HepG2 (cell line): Measurements from ENCODE around the gene CPS1. TPM values are rescaled to one million over a fixed set of nuclear protein-coding genes. Genes with fewer than 3 reads are reported as not detected.
A peak's percentile ranks its signal among the peaks of the same experiment; 100 is the strongest.

Source experiments
- BRF2 ChIP-seq: sonication (generic); formaldehyde crosslinking; IDR thresholded peaks from 2 replicates; pipeline ENCODE4 v1.8.1; 2022; ENCODE audit warnings: mild to moderate bottlenecking, missing genetic modification reagents
- EP300 ChIP-seq, 3 experiments: sonication (generic) in 1 of 3; formaldehyde crosslinking in 1 of 3; IDR thresholded peaks; 2 replicates each; pipeline versions ENCODE4 v1.5.1 to v1.6.1; 2011 to 2020; ENCODE audit warnings: low read depth in 2 of 3, low read length in 2 of 3, borderline replicate concordance in 1 of 3, improper control_type of control experiment in 1 of 3, mild to moderate bottlenecking in 1 of 3, missing genetic modification reagents in 1 of 3, moderate library complexity in 1 of 3
- FOXJ3 ChIP-seq: sonication (generic); formaldehyde crosslinking; IDR thresholded peaks from 2 replicates; pipeline ENCODE4 v1.4.0; 2020; ENCODE audit warnings: missing genetic modification reagents, mild to moderate bottlenecking, borderline replicate concordance
- FOXP4 ChIP-seq: sonication (generic); formaldehyde crosslinking; IDR thresholded peaks from 2 replicates; pipeline ENCODE4 v1.4.0; 2020; ENCODE audit warnings: missing genetic modification reagents
- GATAD2A ChIP-seq: IDR thresholded peaks from 2 replicates; pipeline ENCODE4 v1.6.1; 2016
- HNF1B ChIP-seq: sonication (generic); formaldehyde crosslinking; IDR thresholded peaks from 2 replicates; pipeline ENCODE4 v1.5.1; 2020; ENCODE audit warnings: mild to moderate bottlenecking, moderate library complexity, missing genetic modification reagents
- HNF4A ChIP-seq: sonication (generic); formaldehyde crosslinking; IDR thresholded peaks from 2 replicates; pipeline ENCODE4 v1.4.0; 2020; ENCODE audit warnings: missing genetic modification reagents
- JUND ChIP-seq: sonication (generic); formaldehyde crosslinking; IDR thresholded peaks from 2 replicates; pipeline ENCODE4 v1.8.0; 2022; ENCODE audit warnings: mild to moderate bottlenecking, missing genetic modification reagents
- PATZ1 ChIP-seq: sonication (generic); formaldehyde crosslinking; IDR thresholded peaks from 2 replicates; pipeline ENCODE4 v1.4.0; 2020; ENCODE audit warnings: missing genetic modification reagents
- SP2 ChIP-seq: sonication (generic); formaldehyde crosslinking; IDR thresholded peaks from 2 replicates; pipeline ENCODE4 v1.5.1; 2020; ENCODE audit warnings: mild to moderate bottlenecking, missing genetic modification reagents
- STAG1 ChIP-seq: sonication (generic); formaldehyde crosslinking; IDR thresholded peaks from 2 replicates; pipeline ENCODE4 v1.4.0; 2020; ENCODE audit warnings: missing genetic modification reagents
- TCF7 ChIP-seq: sonication (generic); IDR thresholded peaks from 2 replicates; pipeline ENCODE4 v1.6.1; 2016; ENCODE audit warnings: antibody characterized with exemption, low read depth
- THRA ChIP-seq: sonication (generic); formaldehyde crosslinking; IDR thresholded peaks from 2 replicates; pipeline ENCODE4 v1.4.0; 2020; ENCODE audit warnings: missing genetic modification reagents, borderline replicate concordance
- YEATS2 ChIP-seq: sonication (generic); formaldehyde crosslinking; IDR thresholded peaks from 2 replicates; pipeline ENCODE4 v1.4.0; 2020; ENCODE audit warnings: missing genetic modification reagents, borderline replicate concordance
- ZNF30 ChIP-seq: sonication (generic); formaldehyde crosslinking; IDR thresholded peaks from 2 replicates; pipeline ENCODE4 v1.5.0; 2020; ENCODE audit warnings: mild to moderate bottlenecking, missing genetic modification reagents
- ZNF317 ChIP-seq: sonication (generic); formaldehyde crosslinking; IDR thresholded peaks from 2 replicates; pipeline ENCODE4 v1.5.0; 2020; ENCODE audit warnings: mild to moderate bottlenecking, missing genetic modification reagents
- ZNF556 ChIP-seq: sonication (generic); formaldehyde crosslinking; IDR thresholded peaks from 2 replicates; pipeline ENCODE4 v1.4.0; 2020; ENCODE audit warnings: mild to moderate bottlenecking, missing genetic modification reagents, borderline replicate concordance
- ZNF589 ChIP-seq: sonication (generic); formaldehyde crosslinking; conservative IDR thresholded peaks from 2 replicates; pipeline ENCODE4 v1.8.0; 2022; ENCODE audit warnings: mild to moderate bottlenecking, moderate library complexity, missing genetic modification reagents
- ZNF709 ChIP-seq: sonication (generic); formaldehyde crosslinking; IDR thresholded peaks from 2 replicates; pipeline ENCODE4 v1.5.0; 2020; ENCODE audit warnings: mild to moderate bottlenecking, missing genetic modification reagents
- ZNF749 ChIP-seq: sonication (generic); formaldehyde crosslinking; IDR thresholded peaks from 2 replicates; pipeline ENCODE4 v1.8.0; 2022; ENCODE audit warnings: mild to moderate bottlenecking, missing genetic modification reagents, moderate library complexity, borderline replicate concordance
- ZNF816 ChIP-seq: sonication (generic); formaldehyde crosslinking; IDR thresholded peaks from 2 replicates; pipeline ENCODE4 v1.8.0; 2022; ENCODE audit warnings: missing genetic modification reagents, mild to moderate bottlenecking, borderline replicate concordance
- polyA plus RNA-seq, 8 experiments: library from polyadenylated mRNA; depleted of rRNA in 3 of 8; stranded (reverse) in 7 of 8; unstranded in 1 of 8; fragments of >200 nt; fragmentation: Illumina TruSeq in 4 of 8; extraction: Trizol in 4 of 8; gene quantifications; 2 replicates each; pipeline versions ENCODE4 v1.2.1 to v1.2.3, GENCODE V29; 2011 to 2016; ENCODE audit warnings: low read depth in 4 of 8, missing spikeins in 1 of 8, mixed read lengths in 1 of 8; ENCODE audit not compliant: insufficient read depth in 1 of 8
- total RNA-seq, 5 experiments: library from RNA; depleted of rRNA; stranded (reverse); fragments of >200 nt; fragmentation: Illumina TruSeq; extraction: Trizol; gene quantifications; 2 replicates each; pipeline ENCODE4 v1.2.3, GENCODE V29; 2016; ENCODE audit warnings: low read depth in 1 of 5

Gene CPS1
- total and polyA plus RNA-seq, 2 of the 13 experiments (the other 11 are each of a cell fraction or from before 2014, with no cell fraction given), result 24.4 to 51.7 TPM

- TF ChIP-seq STAG1 (CRISPR knock-in tag) (peak; percentile 15; the same call in 1 of the 2 replicates), HNF4A (CRISPR knock-in tag) (peak; percentile 92), EP300 (IDR thresholded peaks at IDR 0.05; ENCODE audit: low read depth in 2 of 2, low read length in 2 of 2) (peak; percentile 80 to 99; a peak in 3 of 4 replicates), EP300 (CRISPR knock-in tag; IDR thresholded peaks at IDR 0.05; ENCODE audit: borderline replicate concordance) (peak; percentile 91; the same call in 1 of the 2 replicates), ZNF556 (CRISPR knock-in tag) (peak; percentile 86; the same call in 1 of the 2 replicates), ZNF816 (CRISPR knock-in tag) (peak; percentile 63; the same call in 1 of the 2 replicates), FOXP4 (CRISPR knock-in tag) (peak; percentile 99), BRF2 (CRISPR knock-in tag) (0 out of 2 replicates have a peak, but pooled peaks have one; percentile 63), GATAD2A (CRISPR knock-in tag) (peak; percentile 100), SP2 (CRISPR knock-in tag) (no peak), ZNF749 (peak; percentile 50; the same call in 1 of the 2 replicates), ZNF30 (CRISPR knock-in tag) (no peak), ZNF589 (no peak), ZNF709 (CRISPR knock-in tag) (no peak), FOXJ3 (CRISPR knock-in tag) (peak; percentile 99; the same call in 1 of the 2 replicates), PATZ1 (CRISPR knock-in tag) (peak; percentile 70; the same call in 1 of the 2 replicates), ZNF317 (0 out of 2 replicates have a peak, but pooled peaks have one; percentile 36), YEATS2 (CRISPR knock-in tag) (peak; percentile 56; the same call in 1 of the 2 replicates), JUND (CRISPR knock-in tag) (peak; percentile 42), THRA (CRISPR knock-in tag) (peak; percentile 92), HNF1B (CRISPR knock-in tag) (peak; percentile 62), TCF7 (peak; percentile 98)
Measured at GRCh38 chr2:210548878-210549384, 7.5 kb upstream of the CPS1 start (continued).
